Muscle of arm (tissue), 12 donors: ENCODE data around the gene GGACT. TPM values are rescaled to one million over a fixed set of nuclear protein-coding genes. Genes with fewer than 3 reads are reported as not detected.
"Not testable (repeated sequence)": the region's sequence is repeated elsewhere in the genome, so short reads cannot be mapped to it uniquely, and the experiment has no call there.

Experiments used
- DNase-seq: peaks from one replicate; pipeline ENCODE4 v3.0.0-alpha.2; 2013
- polyA plus RNA-seq, 12 donors: library from polyadenylated mRNA; unstranded; fragments of 120-200 nt; gene quantifications; one replicate each; pipeline ENCODE4 v1.2.1, GENCODE V29; 2013; ENCODE audit not compliant: insufficient read length in 12 of 12

The GGACT gene
- polyA plus RNA-seq, 12 donors: 1.5 to 4.4 (median 2.7) TPM; not detected in 2

GRCh38 chr13:100602493-100603111, 14.0 kb upstream of the GGACT start:
- peak; percentile 38 for DNase-seq

GRCh38 chr13:100601716-100602115, 13.1 kb upstream of the GGACT start:
- no peak for DNase-seq

DNA sequence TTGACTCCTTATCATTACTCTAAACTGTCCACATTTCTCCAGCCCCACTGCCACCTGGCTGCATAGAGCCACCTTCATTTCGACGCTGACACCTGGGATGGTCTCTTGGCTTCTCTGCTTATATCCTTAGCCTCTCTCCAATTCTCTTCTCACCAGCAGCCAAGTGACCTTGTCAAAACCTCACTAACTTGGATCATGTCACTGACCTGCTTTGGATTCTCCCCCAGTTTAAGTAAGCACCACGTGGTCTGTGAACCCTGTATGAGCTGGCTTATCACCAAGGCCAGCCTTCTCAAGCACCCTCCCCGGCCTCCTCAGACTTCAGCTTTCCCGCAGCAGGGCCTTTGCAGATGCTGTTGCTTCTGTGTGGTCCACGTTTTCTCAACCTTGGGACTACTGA, 12.3 kb upstream of the GGACT start:
- no peak for DNase-seq

DNA sequence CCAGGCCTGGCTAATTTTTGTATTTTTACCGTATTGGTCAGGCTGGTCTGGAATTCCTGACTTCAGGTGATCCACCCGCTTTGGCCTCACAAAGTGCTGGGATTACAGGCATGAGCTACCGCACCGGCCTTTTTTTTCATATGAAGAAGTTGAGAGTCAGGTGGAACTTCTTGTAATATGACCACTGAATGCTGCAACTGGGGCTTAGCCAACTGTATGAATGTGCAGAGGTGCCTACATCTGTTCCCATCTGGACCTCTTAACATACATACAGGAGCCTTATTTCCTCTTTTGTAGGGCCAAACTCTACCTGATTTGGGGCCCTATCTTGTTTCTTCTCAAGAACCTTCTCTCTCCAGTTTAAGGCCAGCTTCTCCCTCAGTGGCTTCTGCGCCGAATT, 11.9 kb upstream of the GGACT start:
- no peak for DNase-seq

DNA sequence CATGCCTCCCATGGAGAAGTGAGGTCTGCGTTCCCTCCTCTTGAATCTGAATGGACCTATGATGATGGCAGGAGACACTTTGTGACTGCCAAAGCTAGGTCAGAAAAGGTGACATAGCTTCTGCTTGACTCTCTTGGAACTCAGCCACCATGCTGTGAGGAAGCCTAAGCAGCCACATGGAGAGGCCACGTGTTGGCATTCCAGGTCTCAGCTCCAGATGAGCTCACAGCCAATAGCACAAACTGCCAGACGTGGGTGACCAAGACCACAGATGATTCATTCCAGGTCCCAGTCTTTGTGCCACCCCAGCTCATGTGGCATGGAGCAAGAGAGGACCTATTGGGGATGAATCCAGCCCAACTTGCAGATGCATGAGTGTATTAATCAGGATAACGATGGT, 8.7 kb upstream of the GGACT start:
- DNase-seq: no peak

DNA sequence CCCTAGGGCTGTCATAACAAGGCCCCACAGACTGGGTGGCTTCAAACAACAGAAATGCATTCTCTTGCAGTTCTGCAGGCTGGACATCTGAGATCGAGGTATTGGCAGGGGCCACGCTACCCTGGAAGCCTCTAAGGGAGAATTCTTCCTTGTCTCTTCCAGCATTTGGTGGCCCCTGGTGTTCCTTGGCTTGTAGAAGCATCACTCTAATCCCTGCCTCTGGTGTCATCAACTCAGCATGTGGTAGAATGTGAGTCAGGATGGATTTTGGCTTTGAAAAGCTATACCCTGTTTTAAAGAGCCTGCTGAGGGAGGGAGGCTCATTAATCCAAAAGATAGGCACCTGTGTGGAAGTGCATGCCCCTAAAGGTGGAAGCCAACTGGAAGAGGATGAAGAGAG, 7.9 kb upstream of the GGACT start:
- DNase-seq: no peak

DNA sequence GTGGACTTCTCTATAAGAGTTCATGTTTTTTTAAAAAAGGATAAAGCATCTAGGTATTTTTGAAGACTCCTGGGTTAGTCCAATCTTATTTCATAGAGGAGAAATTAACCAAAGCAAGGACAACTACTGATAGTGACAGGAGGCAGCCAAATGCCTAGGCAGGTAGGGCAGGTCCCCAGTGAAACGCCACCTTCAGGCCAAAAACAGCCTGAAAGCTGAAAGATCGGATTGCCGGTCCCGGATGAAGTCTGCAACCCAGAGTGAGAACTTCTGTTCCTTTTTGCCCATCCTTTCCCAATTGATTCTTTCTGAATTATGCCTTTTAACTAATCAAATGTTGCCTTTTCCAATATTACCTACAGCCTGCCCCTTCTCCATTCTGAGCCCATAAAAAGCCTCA, 6.1 kb upstream of the GGACT start:
- no peak for DNase-seq

DNA sequence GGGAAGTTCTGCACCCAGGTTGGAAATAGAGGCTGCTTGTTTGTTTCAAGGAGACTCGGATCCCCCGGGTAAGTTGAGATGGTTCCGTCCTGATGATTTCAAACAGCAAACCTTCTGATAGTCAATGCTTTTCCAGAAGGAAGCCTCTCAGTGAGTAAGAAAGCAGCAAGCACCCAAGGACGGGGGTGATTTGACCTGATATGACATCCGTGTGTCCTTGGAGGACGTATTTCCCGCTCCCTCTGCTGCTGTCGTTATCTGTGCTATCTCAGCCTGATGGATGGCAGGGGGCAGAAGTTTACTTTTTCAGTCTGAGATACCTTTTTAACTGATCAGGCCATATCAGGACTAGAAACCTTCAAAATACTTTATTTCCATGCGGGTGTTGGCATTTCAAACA, 5.7 kb upstream of the GGACT start:
- no peak for DNase-seq

DNA sequence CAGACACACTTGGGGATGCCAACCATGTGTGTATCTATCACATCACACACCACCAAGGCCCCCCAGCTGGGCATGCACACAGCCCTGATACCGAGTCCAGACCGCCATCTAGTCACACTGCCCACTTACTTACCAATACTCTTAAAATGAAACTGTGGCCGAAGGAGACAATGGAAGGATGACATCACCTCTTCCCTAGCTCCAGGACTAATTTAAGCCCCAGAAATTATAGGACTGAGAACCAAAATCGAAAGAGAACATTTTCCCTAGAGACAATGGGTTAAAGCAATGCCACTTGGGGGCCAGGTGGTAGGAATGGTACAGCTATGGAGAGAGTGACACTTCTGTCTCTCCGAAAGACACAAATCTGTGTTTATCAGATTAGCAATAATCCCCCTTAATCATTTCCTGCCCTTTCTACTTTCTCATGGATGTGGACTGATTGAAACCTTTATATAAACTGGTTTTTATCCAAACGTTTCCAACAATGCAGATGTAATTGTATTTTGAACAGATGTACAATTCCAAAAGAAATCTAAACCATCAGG, 663 bp upstream of the GGACT start:
- no peak for DNase-seq

- no peak for DNase-seq
These were observed 3.7 kb downstream of the GGACT start for GRCh38 chr13:100584896-100585295.

DNA sequence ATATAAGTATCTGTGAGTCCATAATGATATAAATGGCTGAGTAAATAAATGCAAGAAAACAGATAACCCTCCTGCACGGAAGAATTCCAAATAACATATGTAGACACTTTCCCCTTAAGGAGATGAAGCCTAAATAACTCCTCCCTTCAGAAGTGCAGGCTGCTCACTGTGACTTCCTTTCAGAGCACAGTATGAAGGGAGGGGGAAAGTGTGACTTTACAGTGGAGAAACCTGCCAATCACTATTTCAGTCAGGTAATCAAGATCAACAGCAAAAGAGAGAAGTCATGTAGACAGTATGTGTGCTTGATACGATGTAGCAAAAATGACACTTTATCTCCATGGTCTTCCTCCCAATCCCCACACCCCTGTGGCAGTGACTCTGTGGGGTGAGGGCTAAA, 7.1 kb downstream of the GGACT start:
- DNase-seq: no peak

DNA sequence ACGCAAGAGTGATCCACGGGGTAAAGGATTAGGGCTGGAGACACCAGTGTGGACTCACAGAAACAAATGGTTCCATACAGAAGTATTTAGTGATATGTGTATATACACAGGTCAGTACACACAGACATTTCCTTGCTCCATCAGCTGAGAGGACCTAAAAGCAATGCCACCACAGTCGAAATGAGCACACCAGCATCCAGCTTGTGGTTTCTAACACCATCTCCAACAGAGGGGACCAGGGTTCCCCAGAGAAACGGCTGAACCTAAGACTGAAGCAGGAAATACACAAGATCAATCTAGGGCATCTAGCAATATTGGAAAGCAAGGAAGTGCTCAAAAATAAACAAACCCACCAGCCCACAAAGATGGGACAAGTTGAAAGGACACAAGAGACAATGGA, 7.6 kb downstream of the GGACT start:
- DNase-seq: no peak

DNA sequence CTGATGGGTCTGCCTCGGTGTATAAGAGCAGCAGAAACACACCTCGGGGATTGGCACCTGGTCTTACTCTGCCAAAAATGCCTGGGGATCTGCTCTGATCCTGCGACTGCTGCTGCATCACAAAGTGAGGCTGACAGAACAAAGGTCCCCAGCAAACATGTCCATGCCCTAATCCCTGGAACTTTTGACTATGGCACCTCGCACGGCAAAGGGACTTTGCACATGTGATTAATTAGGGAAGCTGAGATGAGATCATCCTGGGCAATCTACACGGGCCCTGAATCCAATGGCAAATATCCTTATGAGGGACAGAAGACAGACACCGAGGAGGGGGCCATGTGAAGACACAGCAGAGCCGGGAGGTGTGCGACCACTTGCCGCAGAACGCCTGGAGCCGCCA, 8.5 kb downstream of the GGACT start:
- no peak for DNase-seq

GRCh38 chr13:100577239-100577638, 11.3 kb downstream of the GGACT start:
- not testable (repeated sequence) for DNase-seq

GRCh38 chr13:100573121-100573520, 15.5 kb downstream of the GGACT start:
- DNase-seq: peak; percentile 27

DNA sequence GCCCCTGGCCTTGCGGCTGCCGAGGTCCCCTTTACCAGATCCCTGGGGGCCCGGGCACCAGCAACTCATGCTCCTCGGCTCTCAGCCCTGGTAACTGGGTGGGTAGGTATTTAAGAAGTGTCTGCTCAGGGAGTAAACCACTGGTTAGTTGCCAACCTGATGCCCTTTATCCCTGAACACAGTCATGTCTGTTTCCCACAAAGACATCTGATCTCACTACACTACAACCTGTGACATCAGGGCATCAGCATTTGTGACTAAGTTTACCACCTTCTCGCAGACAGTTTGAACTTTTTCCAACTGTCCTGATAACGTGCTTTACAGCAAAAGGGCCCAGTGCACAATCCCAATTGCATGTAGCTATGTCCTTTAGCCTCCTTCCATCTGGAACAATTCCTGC, 22.0 kb downstream of the GGACT start:
- no peak for DNase-seq

GRCh38 chr13:100565286-100565685, 23.3 kb downstream of the GGACT start:
- no peak for DNase-seq

GRCh38 chr13:100564444-100565223, 24.0 kb downstream of the GGACT start:
- no peak for DNase-seq

- DNase-seq: no peak
These were observed 24.8 kb downstream of the GGACT start for GRCh38 chr13:100563779-100564178.

DNA sequence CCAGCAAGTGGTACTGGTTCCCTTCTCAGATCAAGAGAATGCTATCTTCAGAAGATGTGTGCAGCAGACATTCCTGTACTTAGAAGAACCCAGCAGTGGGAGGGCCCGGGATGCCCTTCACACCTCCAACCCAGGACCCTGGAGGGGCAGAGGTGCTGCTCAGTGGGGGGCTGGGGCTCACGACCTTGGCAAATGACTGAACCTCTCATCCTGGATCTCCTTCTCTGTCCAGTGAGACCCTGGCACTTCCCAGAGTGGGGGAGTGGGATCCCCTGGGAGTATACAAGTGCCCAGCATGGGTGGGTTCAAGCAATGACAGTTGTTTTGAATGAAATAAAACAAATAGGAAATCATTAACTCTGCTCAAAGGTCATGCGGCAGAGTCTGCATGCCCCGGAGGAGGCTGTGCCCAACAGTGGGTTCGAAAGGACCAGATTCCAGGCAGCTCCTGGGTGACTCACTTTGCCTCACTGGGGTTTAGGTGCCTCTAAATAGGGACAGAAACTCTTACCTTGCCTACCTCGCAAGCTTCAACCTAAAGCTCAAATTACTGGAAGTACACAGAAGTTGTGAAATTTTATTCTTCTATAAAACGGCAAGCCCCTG, 26.9 kb downstream of the GGACT start:
- no peak for DNase-seq

DNA sequence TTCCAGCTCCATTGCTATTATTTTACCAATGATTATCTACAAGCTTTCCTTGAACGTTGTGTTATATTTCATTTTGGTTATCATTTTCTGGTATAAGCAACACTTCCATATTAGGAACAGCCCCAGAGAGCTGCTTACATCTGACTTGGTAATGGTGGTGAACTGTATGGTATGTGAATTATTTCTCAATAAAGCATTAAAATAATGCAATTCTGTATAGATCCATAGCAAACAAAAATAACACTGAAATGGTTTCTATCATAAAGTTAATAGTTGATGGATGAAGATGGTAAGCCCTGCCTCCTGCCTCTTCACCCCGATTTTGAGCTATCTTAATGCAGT, 27.5 kb downstream of the GGACT start:
- no peak for DNase-seq

GRCh38 chr13:100560498-100561157, 28.0 kb downstream of the GGACT start:
- no peak for DNase-seq

DNA sequence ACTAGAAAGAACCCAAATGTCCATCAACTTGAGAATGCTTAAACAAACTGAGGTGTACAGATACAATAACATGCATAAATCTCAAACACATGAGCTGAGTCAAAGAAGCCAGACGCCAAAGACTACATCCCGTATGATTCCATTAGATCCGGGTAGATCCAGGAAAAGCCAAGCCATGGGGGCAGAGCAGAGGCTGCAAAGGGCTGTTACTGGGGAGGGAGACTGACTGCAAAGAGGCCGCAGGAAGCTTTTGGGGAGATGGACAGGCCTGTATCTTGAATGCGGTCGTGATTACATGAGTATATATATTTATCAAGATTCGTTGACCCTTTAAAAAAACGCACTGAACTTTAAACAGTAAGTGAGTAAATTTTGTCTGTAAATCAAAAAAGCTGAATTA, 28.7 kb downstream of the GGACT start:
- DNase-seq: no peak
